ENCODE measurements around the gene SLC13A2.
A peak's percentile ranks its signal among the peaks of the same experiment; 100 is the strongest.

SLC13A2 gene

DNA sequence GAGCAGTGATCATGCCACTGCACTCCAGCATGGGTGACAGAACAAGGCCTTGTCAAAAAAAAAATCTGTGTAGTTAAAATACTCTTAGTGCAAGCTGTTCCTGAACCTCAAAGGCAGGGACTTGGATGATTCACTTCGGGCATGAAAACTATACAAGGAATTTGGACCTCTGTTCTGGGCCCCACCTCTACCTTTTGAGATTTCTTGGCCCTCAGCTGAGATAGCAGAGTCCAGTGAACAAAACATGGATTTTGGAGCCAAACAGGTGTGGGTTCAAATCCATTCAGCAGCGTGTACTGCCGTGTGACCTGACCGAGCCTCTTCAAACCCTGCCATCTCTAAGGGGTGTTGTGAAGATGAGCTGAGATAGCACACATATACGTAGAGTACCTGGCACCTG, 6.8 kb downstream of the SLC13A2 start:
- H3K27ac Mint-ChIP-seq, result no peak overlapping the region
- H3K4me3 Mint-ChIP-seq, result no peak overlapping the region
- H3K4me1 Mint-ChIP-seq, result peaks cover 15% of the 10 kb centered on the region
- H3K9me3 Mint-ChIP-seq, result no peaks in the 10 kb centered on the region
- H3K27me3 Mint-ChIP-seq, result no peaks in the 10 kb centered on the region
- no peaks in the 10 kb centered on the region for H3K36me3 Mint-ChIP-seq

DNA sequence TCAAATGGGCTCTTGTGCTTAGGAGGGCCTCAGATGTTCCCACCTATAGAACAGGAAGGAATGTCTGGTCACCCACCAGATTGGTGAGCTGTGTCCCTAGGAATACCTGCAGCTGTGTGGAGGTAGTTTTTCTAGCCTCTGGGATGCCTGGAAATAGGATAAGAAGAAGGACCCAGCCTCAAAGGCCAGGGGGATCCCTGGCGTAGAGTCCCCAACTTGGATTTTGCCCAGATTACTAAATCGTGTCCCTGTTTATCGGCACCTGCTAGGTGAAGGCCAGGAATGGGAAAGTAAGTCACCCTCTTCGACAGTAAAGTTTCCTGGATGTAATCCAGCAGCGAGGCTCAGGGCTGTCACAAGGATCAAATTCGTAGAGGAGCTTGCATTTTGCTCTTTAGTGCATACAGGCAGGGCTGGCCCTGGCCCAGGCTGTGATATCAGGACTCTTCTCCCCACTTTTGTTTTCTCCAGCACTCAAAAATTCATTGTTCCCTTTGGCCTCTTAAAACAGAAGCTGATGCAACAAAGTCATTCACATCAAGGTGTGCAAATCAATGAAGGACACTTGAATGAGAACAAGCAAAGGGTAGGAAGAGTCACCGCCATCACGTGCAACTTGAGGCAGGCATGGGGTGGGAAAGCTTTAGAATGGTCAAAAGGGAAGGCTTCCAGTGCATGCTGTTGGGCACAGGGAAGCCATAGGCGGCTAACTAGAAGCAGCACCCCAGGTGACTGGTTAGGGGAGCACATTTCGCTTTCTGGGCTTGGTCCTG, 7.5 kb downstream of the SLC13A2 start:
- Mint-ChIP-seq H3K4me3 (no peak overlapping the region), H3K27ac (no peak overlapping the region), H3K27me3 (no peaks in the 10 kb centered on the region), H3K36me3 (no peaks in the 10 kb centered on the region), H3K4me1 (peaks cover 8% of the 10 kb centered on the region), H3K9me3 (no peaks in the 10 kb centered on the region)

DNA sequence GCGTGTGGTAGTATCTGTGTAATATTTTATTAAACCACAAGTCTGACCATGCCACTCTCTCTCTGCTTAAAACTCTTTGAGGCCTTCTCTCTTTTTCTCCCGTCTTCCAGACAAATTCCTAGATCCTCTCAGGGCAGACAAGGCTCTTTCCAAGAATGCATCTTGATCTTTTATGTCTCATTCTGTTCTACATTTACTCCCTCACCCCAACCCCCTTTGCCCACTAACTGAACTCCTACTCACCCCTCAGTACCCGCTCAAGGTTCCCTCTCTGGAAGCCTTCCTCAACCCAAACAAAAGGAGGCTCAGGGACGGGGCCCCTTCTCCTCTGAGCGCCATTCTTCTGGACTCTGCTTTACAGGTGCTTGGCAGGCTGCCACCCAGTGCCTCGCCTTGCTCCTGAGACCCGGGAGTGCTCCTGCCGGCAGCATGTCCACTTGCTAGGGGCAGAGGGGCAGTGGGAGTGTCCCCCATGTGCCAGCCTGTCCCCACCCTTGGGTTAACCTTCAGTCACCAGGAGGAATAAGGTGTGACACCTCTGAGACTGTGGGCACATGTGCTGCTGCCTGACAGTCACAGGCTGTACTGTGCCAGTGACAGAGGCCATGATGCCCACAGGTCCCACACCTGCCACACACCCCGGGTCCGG, 9.2 kb downstream of the SLC13A2 start:
- Mint-ChIP-seq H3K27ac (no peak overlapping the region), H3K4me3 (no peak overlapping the region), H3K4me1 (no peaks in the 10 kb centered on the region), H3K36me3 (no peaks in the 10 kb centered on the region), H3K27me3 (no peaks in the 10 kb centered on the region), H3K9me3 (no peaks in the 10 kb centered on the region)

DNA sequence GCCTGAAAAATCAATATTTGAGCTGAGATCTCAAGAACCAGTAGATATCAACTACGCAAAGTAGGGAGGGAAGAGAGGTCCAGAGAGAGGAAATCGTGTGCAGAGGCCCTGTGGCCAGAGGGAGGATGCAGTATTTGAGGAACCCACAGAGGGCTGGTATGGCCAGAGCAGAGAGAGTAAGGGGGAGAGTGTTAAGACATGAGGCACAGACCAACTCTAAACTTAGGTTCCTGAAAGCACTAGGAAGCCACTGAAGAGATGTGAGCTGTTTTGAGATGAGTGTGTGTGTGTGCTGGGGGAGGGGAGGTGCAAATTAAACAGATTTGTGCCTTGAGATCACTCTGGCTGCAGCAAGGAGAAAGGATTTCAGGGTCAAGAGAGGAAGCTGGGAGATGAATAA, 10.9 kb downstream of the SLC13A2 start:
- H3K27me3 Mint-ChIP-seq, result no peaks in the 10 kb centered on the region
- H3K9me3 Mint-ChIP-seq, result no peaks in the 10 kb centered on the region
- H3K27ac Mint-ChIP-seq, result no peak overlapping the region
- H3K4me1 Mint-ChIP-seq, result no peaks in the 10 kb centered on the region
- H3K4me3 Mint-ChIP-seq, result no peak overlapping the region
- no peaks in the 10 kb centered on the region for H3K36me3 Mint-ChIP-seq

DNA sequence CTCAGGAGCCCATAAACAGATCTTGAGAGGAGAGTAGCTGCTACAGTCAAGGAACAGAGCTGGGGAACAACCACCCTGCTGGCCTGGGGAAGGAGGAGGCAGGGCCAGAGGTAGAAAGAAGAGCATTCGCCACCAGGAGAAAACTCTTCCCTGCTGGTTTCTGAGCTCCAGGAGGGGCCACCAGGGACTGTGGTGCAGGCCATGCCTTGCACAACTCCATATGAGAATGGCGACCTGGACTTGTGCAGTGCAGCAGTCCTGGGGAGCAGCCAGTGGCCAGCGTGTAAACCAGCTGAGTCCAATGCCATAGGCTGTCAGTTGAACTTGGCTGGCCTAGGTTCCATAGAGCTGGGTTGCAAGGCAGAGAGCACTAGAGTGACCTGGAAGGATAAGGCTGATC, 11.6 kb downstream of the SLC13A2 start:
- Mint-ChIP-seq H3K4me3 (no peak overlapping the region), H3K36me3 (no peaks in the 10 kb centered on the region), H3K9me3 (no peaks in the 10 kb centered on the region), H3K27ac (no peak overlapping the region), H3K4me1 (no peaks in the 10 kb centered on the region), H3K27me3 (no peaks in the 10 kb centered on the region)

DNA sequence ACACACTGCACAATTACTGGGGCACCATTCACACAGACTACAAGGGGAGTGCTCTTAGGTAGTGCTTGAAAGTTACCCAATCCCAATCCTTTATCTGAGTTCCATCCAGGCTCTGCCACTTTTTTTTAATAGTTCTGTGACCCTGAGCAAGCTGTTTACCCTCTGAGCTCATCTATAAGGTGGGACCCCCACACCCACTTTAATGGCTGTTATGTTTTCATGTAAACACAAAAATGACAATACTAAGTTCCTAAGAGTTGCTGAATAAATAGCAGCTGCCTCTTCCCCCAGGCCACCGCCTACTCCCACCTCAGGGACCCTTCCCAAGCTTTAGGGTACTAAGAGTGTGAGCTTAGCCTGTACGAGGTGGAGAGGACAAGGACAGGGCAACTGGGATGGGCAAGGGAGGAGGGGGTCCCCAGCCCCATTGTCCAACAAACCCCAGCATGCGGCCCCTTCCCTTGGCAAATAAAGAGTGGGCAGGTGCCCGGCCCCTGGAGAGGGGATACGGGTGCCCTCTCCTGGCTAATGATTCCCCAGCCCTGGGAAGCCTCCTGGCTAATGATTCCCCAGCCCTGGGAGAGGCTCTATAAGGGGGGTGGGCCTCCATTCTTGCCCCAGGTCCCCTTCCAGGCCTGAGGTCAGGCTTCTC, 14.6 kb downstream of the SLC13A2 start:
- no peak overlapping the region for H3K27ac Mint-ChIP-seq
- H3K4me3 Mint-ChIP-seq, result no peak overlapping the region
- no peaks in the 10 kb centered on the region for H3K36me3 Mint-ChIP-seq
- H3K27me3 Mint-ChIP-seq, result peaks cover 2% of the 10 kb centered on the region
- no peaks in the 10 kb centered on the region for H3K4me1 Mint-ChIP-seq
- no peaks in the 10 kb centered on the region for H3K9me3 Mint-ChIP-seq

DNA sequence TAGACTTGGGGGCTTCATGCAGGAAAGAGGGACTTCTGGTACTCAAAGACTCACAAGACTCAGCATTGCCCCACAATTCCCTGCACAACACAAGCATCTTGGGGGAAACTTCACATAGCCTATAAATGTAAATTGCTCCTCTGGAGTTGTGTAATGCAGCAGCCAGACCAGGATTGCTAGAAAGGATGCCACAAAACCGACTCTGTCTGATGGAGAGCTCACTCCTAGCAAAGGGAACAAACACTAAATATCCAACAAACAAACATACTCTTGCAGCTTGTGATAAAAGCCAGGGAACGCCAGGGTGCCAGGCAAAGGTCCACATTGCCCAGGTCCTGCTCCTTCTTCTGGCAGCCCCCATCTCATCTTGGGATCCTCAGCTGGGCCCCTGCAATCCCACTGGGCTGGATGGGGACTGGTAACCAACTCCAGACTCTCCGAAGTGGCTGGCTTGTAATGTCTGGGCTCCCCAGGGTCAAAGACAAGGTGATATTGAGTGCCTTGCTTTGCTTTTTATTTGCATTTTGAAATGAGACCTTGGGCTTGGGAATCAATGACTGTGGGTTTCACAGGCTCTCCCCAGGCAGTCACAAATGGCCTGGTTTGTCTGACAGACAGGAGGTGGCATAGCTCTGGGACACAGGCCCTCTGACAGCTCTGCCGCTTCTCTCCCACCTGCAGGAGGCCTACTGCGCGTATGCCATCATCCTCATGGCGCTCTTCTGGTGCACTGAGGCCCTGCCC, 15.3 kb downstream of the SLC13A2 start:
- no peak overlapping the region for H3K27ac Mint-ChIP-seq
- no peak overlapping the region for H3K4me3 Mint-ChIP-seq
- H3K4me1 Mint-ChIP-seq, result no peaks in the 10 kb centered on the region
- H3K36me3 Mint-ChIP-seq, result no peaks in the 10 kb centered on the region
- no peaks in the 10 kb centered on the region for H3K9me3 Mint-ChIP-seq
- peaks cover 2% of the 10 kb centered on the region for H3K27me3 Mint-ChIP-seq

DNA sequence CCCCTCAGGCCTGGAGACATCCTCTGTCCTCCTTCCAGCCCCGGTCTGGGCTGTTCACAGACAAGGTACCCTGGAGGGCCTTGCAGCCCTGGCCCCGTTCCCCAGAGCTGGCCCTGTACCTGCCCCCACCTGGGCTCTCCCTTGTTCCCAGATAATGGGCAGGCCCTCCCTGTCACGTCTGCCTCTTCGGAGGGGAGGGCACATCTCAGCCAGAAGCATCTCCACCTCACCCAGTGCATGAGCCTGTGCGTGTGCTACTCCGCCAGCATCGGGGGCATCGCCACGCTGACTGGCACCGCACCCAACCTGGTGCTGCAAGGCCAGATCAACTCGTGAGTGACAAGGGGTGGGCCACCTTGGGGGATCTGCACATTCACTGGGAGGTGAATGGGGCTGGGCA, 17.8 kb downstream of the SLC13A2 start:
- H3K9me3 Mint-ChIP-seq, result no peaks in the 10 kb centered on the region
- peaks cover 2% of the 10 kb centered on the region for H3K27me3 Mint-ChIP-seq
- no peaks in the 10 kb centered on the region for H3K4me1 Mint-ChIP-seq
- H3K4me3 Mint-ChIP-seq, result no peak overlapping the region
- H3K27ac Mint-ChIP-seq, result no peak overlapping the region
- no peaks in the 10 kb centered on the region for H3K36me3 Mint-ChIP-seq

DNA sequence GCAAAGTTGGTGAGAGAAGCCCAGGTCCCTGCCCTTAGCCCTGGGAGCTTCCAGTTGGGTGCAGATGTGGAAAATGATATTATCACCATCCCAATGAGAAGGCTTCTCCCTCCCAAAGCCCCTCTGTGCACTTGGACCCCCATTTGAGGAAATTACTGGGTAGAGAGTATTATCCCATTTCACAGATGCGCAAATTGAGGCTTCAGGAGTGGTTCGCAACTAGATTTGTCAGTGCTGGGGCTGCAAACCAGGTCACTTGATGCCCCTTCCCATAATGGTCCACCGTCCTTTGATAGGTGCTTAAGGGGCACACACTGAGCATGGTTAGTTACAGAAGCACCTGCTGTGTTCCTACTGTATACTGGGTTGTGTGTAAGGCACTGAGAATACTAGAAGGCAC, 18.4 kb downstream of the SLC13A2 start:
- Mint-ChIP-seq H3K4me3 (no peak overlapping the region), H3K36me3 (no peaks in the 10 kb centered on the region), H3K4me1 (no peaks in the 10 kb centered on the region), H3K9me3 (no peaks in the 10 kb centered on the region), H3K27me3 (peaks cover 2% of the 10 kb centered on the region), H3K27ac (no peak overlapping the region)

DNA sequence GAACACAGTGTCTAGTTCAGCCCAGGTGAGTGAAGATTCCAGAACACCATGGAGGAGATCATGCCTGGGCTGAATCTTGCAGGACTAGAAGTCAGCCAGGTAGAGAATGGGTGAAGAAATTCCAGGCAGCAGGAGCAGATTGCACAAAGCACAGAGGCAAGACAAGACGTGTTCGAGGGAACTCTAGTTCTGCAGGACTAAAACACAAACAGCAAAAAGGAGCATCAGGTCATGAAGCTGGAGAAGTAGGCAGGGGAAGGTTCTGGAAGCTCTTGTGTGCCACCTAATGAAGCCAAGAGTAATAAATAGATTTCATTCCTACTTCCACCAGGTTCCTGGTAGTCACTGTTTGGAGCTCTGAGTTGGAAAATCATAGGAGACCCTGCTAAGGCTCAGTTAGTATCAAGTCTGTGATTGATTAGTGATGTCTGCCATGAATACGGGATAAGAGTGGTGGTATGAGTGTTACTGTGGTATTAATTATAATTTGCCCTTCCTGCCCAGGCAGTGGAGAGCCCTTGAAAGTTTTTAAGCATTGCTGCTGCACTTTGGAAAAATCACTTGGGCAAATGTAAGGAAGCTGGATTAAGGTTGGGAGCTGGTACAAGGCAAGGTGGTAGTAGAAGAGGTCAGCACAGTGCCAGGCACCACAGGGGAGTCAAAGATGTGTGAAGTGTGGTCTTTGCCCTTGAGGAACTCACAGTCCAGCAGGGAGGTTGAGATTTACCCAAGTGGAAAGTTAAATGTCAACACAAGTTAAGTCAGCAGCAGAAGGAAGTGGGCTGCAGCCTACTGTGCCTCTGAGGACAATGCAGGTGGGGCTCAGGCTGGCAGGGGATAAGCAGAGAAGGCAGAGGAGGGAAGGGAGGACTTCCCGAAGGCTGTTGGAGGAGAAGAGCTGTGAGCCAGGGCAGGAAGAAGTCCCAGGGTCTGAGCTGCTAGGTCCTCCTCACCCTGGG, 19.2 kb downstream of the SLC13A2 start:
- Mint-ChIP-seq H3K27ac (no peak overlapping the region), H3K4me1 (no peaks in the 10 kb centered on the region), H3K4me3 (no peak overlapping the region), H3K27me3 (peaks cover 2% of the 10 kb centered on the region), H3K9me3 (no peaks in the 10 kb centered on the region), H3K36me3 (no peaks in the 10 kb centered on the region)

DNA sequence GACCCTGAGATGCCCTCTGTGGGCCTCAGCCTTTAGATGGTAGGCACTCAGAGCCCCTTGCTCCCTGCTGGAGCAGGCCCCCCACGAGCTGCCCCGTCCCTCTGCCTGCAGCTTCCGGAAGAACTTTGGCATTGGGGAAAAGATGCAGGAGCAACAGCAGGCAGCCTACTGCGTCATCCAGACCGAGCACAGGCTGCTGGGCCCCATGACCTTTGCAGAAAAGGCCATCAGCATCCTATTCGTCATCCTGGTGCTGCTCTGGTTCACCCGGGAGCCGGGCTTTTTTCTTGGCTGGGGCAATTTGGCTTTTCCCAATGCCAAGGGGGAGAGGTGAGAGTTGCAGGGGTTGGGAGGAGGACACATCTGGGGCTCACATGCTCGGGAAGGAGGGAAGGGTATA, 20.0 kb downstream of the SLC13A2 start:
- no peaks in the 10 kb centered on the region for H3K9me3 Mint-ChIP-seq
- H3K27me3 Mint-ChIP-seq, result peaks cover 2% of the 10 kb centered on the region
- H3K4me3 Mint-ChIP-seq, result no peak overlapping the region
- no peak overlapping the region for H3K27ac Mint-ChIP-seq
- no peaks in the 10 kb centered on the region for H3K36me3 Mint-ChIP-seq
- H3K4me1 Mint-ChIP-seq, result no peaks in the 10 kb centered on the region

DNA sequence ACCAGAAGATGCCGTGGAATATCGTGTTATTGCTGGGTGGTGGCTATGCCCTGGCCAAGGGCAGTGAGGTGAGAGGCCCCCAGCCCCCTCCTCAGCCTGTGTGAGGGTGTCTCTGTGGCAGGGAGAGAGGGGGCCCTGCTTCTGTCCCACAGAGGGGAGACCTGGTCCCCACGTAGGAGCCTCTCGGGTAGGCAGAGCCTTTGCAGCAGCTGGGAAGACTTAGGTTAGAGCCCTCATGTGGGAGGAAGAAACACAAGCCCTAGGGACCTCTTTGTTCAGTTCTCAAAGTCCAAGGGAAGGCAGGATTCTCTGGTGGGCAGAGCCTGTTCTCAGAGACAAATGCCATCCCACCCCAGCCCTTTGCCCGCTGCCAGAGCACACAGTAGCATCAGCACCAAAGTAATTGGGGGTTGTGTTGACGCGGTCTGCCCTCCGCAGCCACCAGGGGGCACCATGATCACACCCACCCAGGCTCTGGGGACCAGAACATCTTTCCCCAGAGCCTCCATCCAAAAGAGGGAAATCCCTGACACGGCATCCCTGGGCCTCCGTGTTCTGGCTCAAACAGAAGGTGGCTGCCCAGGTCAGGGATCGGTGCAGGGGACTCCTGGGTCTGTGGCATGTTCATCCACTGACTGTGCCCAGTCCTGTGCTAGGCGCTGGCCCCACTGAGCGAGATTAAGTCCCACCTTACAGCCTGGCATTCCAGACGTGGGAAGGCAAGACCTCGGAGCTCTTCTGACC, 21.2 kb downstream of the SLC13A2 start:
- Mint-ChIP-seq H3K36me3 (no peaks in the 10 kb centered on the region), H3K4me3 (no peak overlapping the region), H3K27ac (no peak overlapping the region), H3K9me3 (no peaks in the 10 kb centered on the region), H3K4me1 (no peaks in the 10 kb centered on the region), H3K27me3 (peaks cover 2% of the 10 kb centered on the region)

DNA sequence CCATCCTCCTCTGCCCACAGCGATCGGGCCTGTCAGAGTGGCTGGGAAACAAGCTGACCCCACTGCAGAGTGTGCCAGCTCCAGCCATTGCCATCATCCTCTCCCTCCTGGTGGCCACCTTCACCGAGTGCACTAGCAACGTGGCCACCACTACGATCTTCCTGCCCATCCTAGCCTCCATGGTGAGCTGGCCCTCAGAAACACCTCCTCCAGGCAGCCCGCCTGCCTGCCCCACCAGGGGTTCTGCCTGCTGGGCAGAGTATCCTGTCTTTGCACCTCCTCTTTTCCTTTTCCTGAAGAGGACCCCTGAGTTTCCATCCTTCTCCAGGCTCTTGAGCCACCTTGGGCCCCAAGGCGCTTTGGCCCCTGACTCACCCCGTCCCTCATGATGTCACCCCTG, 22.2 kb downstream of the SLC13A2 start:
- H3K36me3 Mint-ChIP-seq, result no peaks in the 10 kb centered on the region
- no peaks in the 10 kb centered on the region for H3K9me3 Mint-ChIP-seq
- no peak overlapping the region for H3K4me3 Mint-ChIP-seq
- no peaks in the 10 kb centered on the region for H3K4me1 Mint-ChIP-seq
- H3K27me3 Mint-ChIP-seq, result peaks cover 2% of the 10 kb centered on the region
- peak overlapping the region; percentile 23 for H3K27ac Mint-ChIP-seq

DNA sequence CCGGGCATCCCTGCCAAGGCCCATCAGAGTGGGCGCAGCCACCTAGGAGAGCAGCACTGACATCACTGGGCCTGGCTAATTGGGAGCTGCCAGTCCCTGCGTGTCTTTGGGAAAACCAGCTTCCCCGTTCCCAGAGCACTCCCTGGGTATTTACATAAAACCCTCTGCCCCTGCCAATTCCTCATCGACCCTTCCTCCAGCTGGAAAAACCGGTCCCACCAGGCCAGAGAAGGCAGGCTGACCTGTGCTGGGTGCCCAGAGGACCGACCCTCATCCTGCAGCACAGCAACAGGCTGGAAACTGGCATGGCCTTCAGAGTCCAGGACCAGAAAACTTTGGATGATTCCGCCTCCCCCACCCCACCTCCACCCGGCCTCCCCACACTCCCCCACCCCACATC, 24.5 kb downstream of the SLC13A2 start:
- no peak overlapping the region for H3K4me3 Mint-ChIP-seq
- no peaks in the 10 kb centered on the region for H3K9me3 Mint-ChIP-seq

More for the DNA sequence above, 24.5 kb downstream of the SLC13A2 start:
- no peaks in the 10 kb centered on the region for H3K36me3 Mint-ChIP-seq
- no peak overlapping the region for H3K27ac Mint-ChIP-seq
- H3K27me3 Mint-ChIP-seq, result no peaks in the 10 kb centered on the region
- no peaks in the 10 kb centered on the region for H3K4me1 Mint-ChIP-seq

Data from activated naive CD4-positive, alpha-beta T cell treated with anti-CD3 and anti-CD28 coated beads, Interleukin-2, amount 50 U/mL, for 24 hours (primary cell).